GM10266 (cell line): ENCODE results near the gene DCAF11.

Experiments used
- DNase-seq: peaks from one replicate; pipeline ENCODE4 v3.0.0; 2012; ENCODE audit errors: extremely low spot score
- TF ChIP-seq, protein P1 (sequence below): IDR thresholded peaks from 2 replicates; pipeline ENCODE4 v1.5.1; 2012; ENCODE audit warnings: mild to moderate bottlenecking, low read depth; ENCODE audit not compliant: control insufficient read depth, insufficient read depth; ENCODE audit errors: missing control alignments

DCAF11 gene

DNA sequence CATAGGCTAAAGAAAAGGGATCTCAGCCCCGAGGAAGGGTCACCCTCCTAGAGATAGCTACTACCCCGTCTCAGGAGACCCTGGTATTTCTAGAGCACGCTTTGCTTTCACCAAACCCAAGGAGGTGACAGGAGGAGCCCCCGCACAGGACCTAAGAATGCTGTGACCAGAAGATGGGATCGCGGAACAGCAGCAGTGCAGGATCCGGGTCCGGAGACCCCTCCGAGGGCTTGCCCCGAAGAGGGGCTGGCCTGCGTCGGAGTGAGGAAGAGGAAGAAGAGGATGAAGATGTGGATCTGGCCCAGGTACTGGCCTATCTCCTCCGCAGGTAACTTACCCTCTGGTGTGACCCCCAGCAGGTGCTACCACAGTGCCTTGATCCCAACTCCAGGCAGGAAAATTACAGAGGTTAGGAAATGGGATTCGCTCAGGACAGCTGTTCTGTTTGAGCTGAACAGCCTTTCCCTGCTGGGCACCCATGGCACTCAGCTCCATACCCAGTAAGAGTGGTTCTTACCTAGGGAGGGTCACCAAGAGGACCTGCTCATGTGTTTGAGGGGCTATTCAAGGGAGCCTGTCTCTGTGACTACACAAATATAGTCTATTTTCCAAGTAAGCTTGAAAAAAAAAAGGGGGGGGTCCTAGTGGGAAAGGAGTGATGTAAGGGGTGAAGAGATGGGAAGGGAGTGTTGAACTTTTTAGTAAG lies 998 bp downstream of the DCAF11 start:
- no peak for DNase-seq
- TF ChIP-seq, protein P1, sequence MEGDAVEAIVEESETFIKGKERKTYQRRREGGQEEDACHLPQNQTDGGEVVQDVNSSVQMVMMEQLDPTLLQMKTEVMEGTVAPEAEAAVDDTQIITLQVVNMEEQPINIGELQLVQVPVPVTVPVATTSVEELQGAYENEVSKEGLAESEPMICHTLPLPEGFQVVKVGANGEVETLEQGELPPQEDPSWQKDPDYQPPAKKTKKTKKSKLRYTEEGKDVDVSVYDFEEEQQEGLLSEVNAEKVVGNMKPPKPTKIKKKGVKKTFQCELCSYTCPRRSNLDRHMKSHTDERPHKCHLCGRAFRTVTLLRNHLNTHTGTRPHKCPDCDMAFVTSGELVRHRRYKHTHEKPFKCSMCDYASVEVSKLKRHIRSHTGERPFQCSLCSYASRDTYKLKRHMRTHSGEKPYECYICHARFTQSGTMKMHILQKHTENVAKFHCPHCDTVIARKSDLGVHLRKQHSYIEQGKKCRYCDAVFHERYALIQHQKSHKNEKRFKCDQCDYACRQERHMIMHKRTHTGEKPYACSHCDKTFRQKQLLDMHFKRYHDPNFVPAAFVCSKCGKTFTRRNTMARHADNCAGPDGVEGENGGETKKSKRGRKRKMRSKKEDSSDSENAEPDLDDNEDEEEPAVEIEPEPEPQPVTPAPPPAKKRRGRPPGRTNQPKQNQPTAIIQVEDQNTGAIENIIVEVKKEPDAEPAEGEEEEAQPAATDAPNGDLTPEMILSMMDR = no peak

DNA sequence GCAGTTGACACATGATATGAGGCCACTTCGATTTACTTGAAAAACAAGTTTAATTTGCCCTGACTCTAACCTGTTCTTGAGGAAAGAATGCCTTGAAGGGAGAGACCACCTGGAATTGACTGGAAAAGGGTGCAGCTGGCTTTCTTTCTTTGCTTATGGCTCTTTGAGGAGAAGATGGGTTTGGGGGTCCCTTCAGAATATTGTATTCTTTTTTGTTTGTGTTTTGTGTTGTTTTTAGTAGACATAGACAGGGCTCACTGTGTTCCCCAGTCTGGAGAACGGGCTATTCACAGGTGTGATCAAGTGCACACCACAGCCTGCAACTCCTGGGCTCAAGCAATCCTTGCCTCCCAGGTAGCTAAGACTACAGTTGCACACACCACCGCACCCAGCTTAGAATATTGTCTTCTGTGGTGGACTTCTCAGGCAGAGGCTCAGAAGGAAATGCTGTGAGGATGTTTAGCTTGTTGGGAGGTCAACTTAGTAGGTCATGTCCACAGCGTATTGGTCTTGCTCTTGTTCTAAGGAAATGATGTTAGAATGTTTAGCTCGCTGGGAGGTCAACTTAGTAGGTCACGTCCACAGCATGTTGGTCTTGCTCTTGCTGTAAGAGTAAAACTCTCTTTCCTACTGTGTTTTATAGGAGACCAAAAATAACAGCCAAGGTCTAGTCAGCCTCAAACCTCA lies 1.7 kb downstream of the DCAF11 start:
- TF ChIP-seq, protein P1 = no peak
- DNase-seq = no peak

DNA sequence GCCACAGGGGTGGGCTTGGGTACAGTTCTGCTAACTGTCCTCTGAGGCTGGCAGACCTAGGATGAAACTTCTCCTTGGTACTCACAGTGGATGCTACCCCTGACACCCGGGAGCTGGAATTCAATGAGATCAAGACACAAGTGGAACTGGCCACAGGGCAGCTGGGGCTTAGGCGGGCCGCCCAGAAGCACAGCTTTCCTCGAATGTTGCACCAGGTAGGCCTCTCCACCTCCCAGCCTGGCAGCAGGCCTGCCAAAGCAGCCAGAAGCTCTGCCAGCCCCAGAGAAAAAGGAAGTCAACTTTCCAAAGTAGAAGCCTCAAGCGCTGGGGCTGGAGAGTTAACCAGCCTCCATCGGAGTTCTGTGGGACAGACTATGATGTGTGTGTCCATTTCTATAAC lies 2.6 kb downstream of the DCAF11 start:
- no peak for DNase-seq
- TF ChIP-seq, protein P1 = no peak

DNA sequence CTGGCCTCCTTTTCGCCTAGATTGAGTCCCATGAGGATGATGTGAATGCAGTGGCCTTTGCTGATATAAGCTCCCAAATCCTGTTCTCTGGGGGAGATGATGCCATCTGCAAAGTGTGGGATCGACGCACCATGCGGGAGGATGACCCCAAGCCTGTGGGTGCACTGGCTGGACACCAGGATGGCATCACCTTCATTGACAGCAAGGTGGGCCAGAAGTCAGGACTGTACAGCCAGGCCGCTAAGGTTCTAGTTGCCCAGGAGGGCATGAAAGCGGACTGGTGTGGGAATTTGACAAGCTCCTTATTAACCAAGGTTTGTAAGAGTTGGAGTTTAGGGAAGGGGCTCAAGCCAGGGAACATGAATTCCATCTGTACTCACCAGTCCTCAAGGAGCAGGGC lies 5.1 kb downstream of the DCAF11 start:
- DNase-seq = no peak

DNA sequence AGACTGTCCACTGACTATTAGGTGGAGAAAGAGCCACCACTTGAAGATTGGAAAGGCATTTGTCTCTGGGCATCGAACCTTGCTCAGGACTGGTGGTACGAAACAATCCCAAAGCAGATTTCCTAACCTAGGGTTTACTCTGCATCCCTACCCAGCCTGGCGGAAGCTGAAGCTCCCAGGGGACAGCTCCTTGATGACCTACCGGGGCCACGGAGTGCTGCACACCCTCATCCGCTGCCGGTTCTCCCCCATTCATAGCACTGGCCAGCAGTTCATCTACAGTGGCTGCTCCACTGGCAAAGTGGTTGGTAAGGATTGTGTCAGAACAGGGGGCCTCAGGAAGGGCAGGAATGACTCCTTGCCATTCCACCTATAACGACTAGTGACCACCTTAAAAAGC lies 6.6 kb downstream of the DCAF11 start:
- TF ChIP-seq, protein P1 = no peak
- DNase-seq = no peak

More for the DNA sequence above, 5.1 kb downstream of the DCAF11 start:
- TF ChIP-seq, protein P1 = no peak

DNA sequence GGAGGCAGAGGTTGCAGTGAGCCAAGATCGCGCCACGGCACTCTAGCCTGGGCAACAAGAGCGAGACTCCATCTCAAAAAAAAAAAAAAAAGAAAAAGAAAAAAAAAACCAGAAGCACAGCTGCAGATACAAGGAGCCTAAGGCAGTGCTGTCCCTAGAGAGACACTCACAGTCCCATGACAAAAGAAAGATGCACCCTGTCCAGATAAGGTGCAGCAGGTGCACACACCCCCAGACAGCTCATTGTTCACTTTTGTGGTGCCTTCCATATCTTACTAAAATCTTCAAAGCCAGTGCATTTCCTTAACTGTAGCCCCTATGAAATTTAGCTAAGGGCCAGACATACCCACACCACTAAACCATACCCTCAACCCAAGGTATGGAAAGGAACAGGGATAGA lies 7.8 kb downstream of the DCAF11 start:
- TF ChIP-seq, protein P1 = no peak
- no peak for DNase-seq

DNA sequence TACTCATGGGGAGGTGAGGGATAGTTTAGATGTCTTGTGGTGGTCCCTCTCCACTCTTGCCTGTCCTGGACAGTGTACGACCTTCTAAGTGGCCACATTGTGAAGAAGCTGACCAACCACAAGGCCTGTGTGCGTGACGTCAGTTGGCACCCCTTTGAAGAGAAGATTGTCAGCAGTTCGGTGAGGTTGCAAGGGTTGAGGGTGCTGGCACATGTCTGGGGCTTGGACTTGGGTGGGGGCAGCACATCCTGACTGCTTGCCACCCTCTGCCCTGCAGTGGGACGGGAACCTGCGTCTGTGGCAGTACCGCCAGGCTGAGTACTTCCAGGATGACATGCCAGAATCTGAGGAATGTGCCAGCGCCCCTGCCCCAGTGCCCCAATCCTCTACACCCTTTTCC lies 8.3 kb downstream of the DCAF11 start:
- TF ChIP-seq, protein P1 = no peak
- DNase-seq = no peak
